SK-N-SH (cell line): ENCODE results near the gene DMD.

Experiments
- EP300 ChIP-seq, 2 experiments: IDR thresholded peaks; 2 replicates each; pipeline versions ENCODE4 v1.4.0 to v1.6.1; 2012; ENCODE audit warnings: borderline replicate concordance in 1 of 2, low read depth in 1 of 2, low read length in 1 of 2
- EZH2phosphoT487 ChIP-seq: fragments of 200-600 bp; sonication (generic); IDR thresholded peaks from 2 replicates; pipeline ENCODE4 v1.6.1; 2017; ENCODE audit warnings: low read depth, mixed run types, mild to moderate bottlenecking, antibody characterized with exemption, moderate library complexity, borderline replicate concordance
- RAD21 ChIP-seq: IDR thresholded peaks from 2 replicates; pipeline ENCODE4 v1.6.1; 2012; ENCODE audit warnings: mild to moderate bottlenecking, low read length
- RXRA ChIP-seq: IDR thresholded peaks from 2 replicates; pipeline ENCODE4 v1.4.0; 2012; ENCODE audit warnings: low read depth, mild to moderate bottlenecking, borderline replicate concordance
- SIN3A ChIP-seq: IDR thresholded peaks from 2 replicates; pipeline ENCODE4 v1.6.1; 2012; ENCODE audit warnings: low read depth, mild to moderate bottlenecking, low read length, moderate library complexity, borderline replicate concordance
- SMC3 ChIP-seq: IDR thresholded peaks from 2 replicates; pipeline ENCODE4 v1.6.1; 2012; ENCODE audit warnings: low read depth, low read length, improper control_type of control experiment
- TCF12 ChIP-seq: IDR thresholded peaks from 2 replicates; pipeline ENCODE4 v1.4.0; 2012
- TF ChIP-seq, protein P1 (sequence below): fragments of 200-600 bp; sonication (generic); IDR thresholded peaks from 2 replicates; pipeline ENCODE4 v1.6.1; 2017; ENCODE audit warnings: antibody characterized with exemption, mild to moderate bottlenecking, moderate library complexity
- TF ChIP-seq, protein P2 (sequence below): IDR thresholded peaks from 2 replicates; pipeline ENCODE4 v1.4.0; 2012; ENCODE audit warnings: low read depth
- TF ChIP-seq, protein P3 (sequence below): IDR thresholded peaks from 2 replicates; pipeline ENCODE4 v1.6.1; 2012; ENCODE audit warnings: mild to moderate bottlenecking, low read depth, low read length, moderate library complexity
- TF ChIP-seq, protein P4 (sequence below): IDR thresholded peaks from 2 replicates; pipeline ENCODE4; 2012

DNA sequence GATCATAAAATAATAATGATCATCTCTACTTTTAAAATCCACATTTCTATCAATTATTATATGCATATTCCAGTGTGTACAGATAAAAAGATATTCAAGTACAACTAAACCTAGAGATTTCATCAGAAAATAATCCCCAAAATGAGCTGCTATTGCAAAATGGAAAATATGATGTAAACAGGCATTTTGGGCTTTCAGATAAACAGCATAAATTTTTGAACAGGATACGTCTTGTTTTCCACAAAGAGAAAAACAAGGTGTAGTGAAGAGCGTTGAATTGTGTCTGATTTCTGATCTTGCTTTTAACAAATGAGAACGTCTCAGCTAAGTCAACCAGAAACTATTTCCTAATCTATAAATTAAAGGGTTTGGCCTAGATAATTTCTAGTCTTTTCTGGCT, 1789.9 kb downstream of the DMD start:
- TF ChIP-seq, protein P1, sequence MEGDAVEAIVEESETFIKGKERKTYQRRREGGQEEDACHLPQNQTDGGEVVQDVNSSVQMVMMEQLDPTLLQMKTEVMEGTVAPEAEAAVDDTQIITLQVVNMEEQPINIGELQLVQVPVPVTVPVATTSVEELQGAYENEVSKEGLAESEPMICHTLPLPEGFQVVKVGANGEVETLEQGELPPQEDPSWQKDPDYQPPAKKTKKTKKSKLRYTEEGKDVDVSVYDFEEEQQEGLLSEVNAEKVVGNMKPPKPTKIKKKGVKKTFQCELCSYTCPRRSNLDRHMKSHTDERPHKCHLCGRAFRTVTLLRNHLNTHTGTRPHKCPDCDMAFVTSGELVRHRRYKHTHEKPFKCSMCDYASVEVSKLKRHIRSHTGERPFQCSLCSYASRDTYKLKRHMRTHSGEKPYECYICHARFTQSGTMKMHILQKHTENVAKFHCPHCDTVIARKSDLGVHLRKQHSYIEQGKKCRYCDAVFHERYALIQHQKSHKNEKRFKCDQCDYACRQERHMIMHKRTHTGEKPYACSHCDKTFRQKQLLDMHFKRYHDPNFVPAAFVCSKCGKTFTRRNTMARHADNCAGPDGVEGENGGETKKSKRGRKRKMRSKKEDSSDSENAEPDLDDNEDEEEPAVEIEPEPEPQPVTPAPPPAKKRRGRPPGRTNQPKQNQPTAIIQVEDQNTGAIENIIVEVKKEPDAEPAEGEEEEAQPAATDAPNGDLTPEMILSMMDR, result no peak
- TF ChIP-seq EP300 (IDR thresholded peaks at IDR 0.05; ENCODE audit: borderline replicate concordance in 1 of 2, low read depth in 1 of 2, low read length in 1 of 2) (no peak), SIN3A (no peak), RAD21 (no peak), TCF12 (no peak), RXRA (no peak), EZH2phosphoT487 (no peak), SMC3 (no peak)
- TF ChIP-seq, protein P2, sequence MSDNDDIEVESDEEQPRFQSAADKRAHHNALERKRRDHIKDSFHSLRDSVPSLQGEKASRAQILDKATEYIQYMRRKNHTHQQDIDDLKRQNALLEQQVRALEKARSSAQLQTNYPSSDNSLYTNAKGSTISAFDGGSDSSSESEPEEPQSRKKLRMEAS, result no peak
- TF ChIP-seq, protein P3, sequence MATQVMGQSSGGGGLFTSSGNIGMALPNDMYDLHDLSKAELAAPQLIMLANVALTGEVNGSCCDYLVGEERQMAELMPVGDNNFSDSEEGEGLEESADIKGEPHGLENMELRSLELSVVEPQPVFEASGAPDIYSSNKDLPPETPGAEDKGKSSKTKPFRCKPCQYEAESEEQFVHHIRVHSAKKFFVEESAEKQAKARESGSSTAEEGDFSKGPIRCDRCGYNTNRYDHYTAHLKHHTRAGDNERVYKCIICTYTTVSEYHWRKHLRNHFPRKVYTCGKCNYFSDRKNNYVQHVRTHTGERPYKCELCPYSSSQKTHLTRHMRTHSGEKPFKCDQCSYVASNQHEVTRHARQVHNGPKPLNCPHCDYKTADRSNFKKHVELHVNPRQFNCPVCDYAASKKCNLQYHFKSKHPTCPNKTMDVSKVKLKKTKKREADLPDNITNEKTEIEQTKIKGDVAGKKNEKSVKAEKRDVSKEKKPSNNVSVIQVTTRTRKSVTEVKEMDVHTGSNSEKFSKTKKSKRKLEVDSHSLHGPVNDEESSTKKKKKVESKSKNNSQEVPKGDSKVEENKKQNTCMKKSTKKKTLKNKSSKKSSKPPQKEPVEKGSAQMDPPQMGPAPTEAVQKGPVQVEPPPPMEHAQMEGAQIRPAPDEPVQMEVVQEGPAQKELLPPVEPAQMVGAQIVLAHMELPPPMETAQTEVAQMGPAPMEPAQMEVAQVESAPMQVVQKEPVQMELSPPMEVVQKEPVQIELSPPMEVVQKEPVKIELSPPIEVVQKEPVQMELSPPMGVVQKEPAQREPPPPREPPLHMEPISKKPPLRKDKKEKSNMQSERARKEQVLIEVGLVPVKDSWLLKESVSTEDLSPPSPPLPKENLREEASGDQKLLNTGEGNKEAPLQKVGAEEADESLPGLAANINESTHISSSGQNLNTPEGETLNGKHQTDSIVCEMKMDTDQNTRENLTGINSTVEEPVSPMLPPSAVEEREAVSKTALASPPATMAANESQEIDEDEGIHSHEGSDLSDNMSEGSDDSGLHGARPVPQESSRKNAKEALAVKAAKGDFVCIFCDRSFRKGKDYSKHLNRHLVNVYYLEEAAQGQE, result no peak
- TF ChIP-seq, protein P4, sequence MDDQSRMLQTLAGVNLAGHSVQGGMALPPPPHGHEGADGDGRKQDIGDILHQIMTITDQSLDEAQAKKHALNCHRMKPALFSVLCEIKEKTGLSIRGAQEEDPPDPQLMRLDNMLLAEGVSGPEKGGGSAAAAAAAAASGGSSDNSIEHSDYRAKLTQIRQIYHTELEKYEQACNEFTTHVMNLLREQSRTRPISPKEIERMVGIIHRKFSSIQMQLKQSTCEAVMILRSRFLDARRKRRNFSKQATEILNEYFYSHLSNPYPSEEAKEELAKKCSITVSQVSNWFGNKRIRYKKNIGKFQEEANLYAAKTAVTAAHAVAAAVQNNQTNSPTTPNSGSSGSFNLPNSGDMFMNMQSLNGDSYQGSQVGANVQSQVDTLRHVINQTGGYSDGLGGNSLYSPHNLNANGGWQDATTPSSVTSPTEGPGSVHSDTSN, result no peak
